Activated B cell treated with CpG ODN at 0.5 μM for 24 hours (primary cell): ENCODE measurements around the gene COA3. TPM values are rescaled to one million over a fixed set of nuclear protein-coding genes. Genes with fewer than 3 reads are reported as not detected.

Experiments used
- ATAC-seq: fragments of 200-7000 bp; cut with Tn5 transposase; one replicate; pipeline ENCODE4 v1.10.0; 2021; ENCODE audit warnings: low read depth, mild to moderate bottlenecking, moderate library complexity
- CTCF ChIA-PET: fragments of 350-600 bp; sonication (Branson Sonifier 250); formaldehyde crosslinking; loops from one replicate; lab custom pipeline; 2021; ENCODE audit warnings: antibody characterized with exemption; lab: Charles Lee
- POLR2A ChIA-PET: fragments of 350-600 bp; sonication (Branson Sonifier 250); formaldehyde crosslinking; loops from one replicate; lab custom pipeline; 2021; ENCODE audit warnings: antibody characterized with exemption; lab: Charles Lee
- DNase-seq: peaks from one replicate; pipeline ENCODE4 v3.0.0; 2022
- H3K27ac Mint-ChIP-seq: one replicate; pipeline ENCODE4 v1.8.0; 2020; ENCODE audit warnings: mixed read lengths
- H3K27me3 Mint-ChIP-seq: one replicate; pipeline ENCODE4 v1.8.0; 2021; ENCODE audit warnings: mixed read lengths
- H3K36me3 Mint-ChIP-seq: one replicate; pipeline ENCODE4 v1.8.0; 2021; ENCODE audit warnings: low read depth, mixed read lengths
- H3K4me1 Mint-ChIP-seq: one replicate; pipeline ENCODE4 v1.8.0; 2021; ENCODE audit warnings: mixed read lengths
- H3K4me3 Mint-ChIP-seq: one replicate; pipeline ENCODE4 v1.8.0; 2020; ENCODE audit warnings: mild to moderate bottlenecking, mixed read lengths
- H3K9me3 Mint-ChIP-seq: one replicate; pipeline ENCODE4 v1.8.0; 2020; ENCODE audit warnings: mixed read lengths
- CTCF ChIP-seq: fragments of 200-600 bp; IDR thresholded peaks from one replicate; pipeline ENCODE4 v1.8.0; 2022; ENCODE audit warnings: antibody characterized with exemption, mild to moderate bottlenecking
- intact Hi-C: fragments of 100-400 bp; cut with micrococcal nuclease; formaldehyde crosslinking; loops from one replicate; pipeline ENCODE4 v1.15.1; 2024
- total RNA-seq: library from RNA; stranded (reverse); gene quantifications from 2 replicates; pipeline ENCODE4 v1.2.3, GENCODE V29; 2022

COA3 gene
- total RNA-seq, 1 donor from 2014 or later: 41.4 TPM

GRCh38 chr17:42780851-42781638, 17.5 kb downstream of the COA3 start:
- no peak for ATAC-seq
- H3K4me3 Mint-ChIP-seq: peak overlapping the region; percentile 15

GRCh38 chr17:42779936-42780850, 18.3 kb downstream of the COA3 start, which contains the start of gene WNK4:
Gene WNK4, plus strand, starts transcription at chr17:42780610. Its CDS starts 89 bp downstream, at chr17:42780699.
- POLR2A ChIA-PET: interaction anchor here (1.3 kb wide), 1 partner anchor 44 kb away, joined by 5 read pairs; the partner anchor contains the start of gene BECN1
- peak; percentile 40 for ATAC-seq

More at GRCh38 chr17:42780851-42781638, 17.5 kb downstream of the COA3 start:
- no peak for DNase-seq
- TF ChIP-seq CTCF: no peak
- Mint-ChIP-seq H3K36me3 (peaks cover 34% of the 10 kb centered on the region), H3K4me1 (peaks cover 26% of the 10 kb centered on the region), H3K27ac (no peak overlapping the region), H3K27me3 (peaks cover 40% of the 10 kb centered on the region), H3K9me3 (no peaks in the 10 kb centered on the region)
- CTCF ChIA-PET: no interaction called here
- POLR2A ChIA-PET: interaction anchor here (1.3 kb wide), 1 partner anchor 43 kb away, joined by 5 read pairs; the partner anchor contains the start of gene BECN1
- intact Hi-C loops: no loop called here

GRCh38 chr17:42779304-42779935, 19.1 kb downstream of the COA3 start:
- POLR2A ChIA-PET: interaction anchor here (1.3 kb wide), 1 partner anchor 45 kb away, joined by 5 read pairs; the partner anchor contains the start of gene BECN1
- peaks cover 26% of the 10 kb centered on the region for H3K4me1 Mint-ChIP-seq
- no peak overlapping the region for H3K27ac Mint-ChIP-seq

More at GRCh38 chr17:42779936-42780850, 18.3 kb downstream of the COA3 start, which contains the start of gene WNK4:
- no peak for TF ChIP-seq CTCF
- peaks cover 27% of the 10 kb centered on the region for H3K4me1 Mint-ChIP-seq
- H3K9me3 Mint-ChIP-seq: no peaks in the 10 kb centered on the region
- intact Hi-C loops: no loop called here
- H3K36me3 Mint-ChIP-seq: peaks cover 41% of the 10 kb centered on the region
- peak within 1 kb of the TSS; percentile 15 for H3K4me3 Mint-ChIP-seq
- H3K27me3 Mint-ChIP-seq: peaks cover 34% of the 10 kb centered on the region
- no peak within 1 kb of the TSS for H3K27ac Mint-ChIP-seq
- DNase-seq: no peak
- CTCF ChIA-PET: no interaction called here

GRCh38 chr17:42778570-42778969, 19.9 kb downstream of the COA3 start:
- peaks cover 51% of the 10 kb centered on the region for H3K36me3 Mint-ChIP-seq
- ChIA-PET POLR2A (interaction anchor here (1.0 kb wide), 1 partner anchor 207 kb away, joined by 9 read pairs; no protein-coding TSS in a partner anchor), CTCF (no interaction called here)
- ATAC-seq: no peak
- intact Hi-C loops: no loop called here
- H3K4me3 Mint-ChIP-seq: no peak overlapping the region
- no peaks in the 10 kb centered on the region for H3K9me3 Mint-ChIP-seq
- H3K27me3 Mint-ChIP-seq: peaks cover 23% of the 10 kb centered on the region
- peaks cover 34% of the 10 kb centered on the region for H3K4me1 Mint-ChIP-seq
- DNase-seq: no peak
- H3K27ac Mint-ChIP-seq: no peak overlapping the region
- TF ChIP-seq CTCF: no peak

More at GRCh38 chr17:42779304-42779935, 19.1 kb downstream of the COA3 start:
- ATAC-seq (no peak), DNase-seq (no peak)
- intact Hi-C loops: no loop called here
- Mint-ChIP-seq H3K36me3 (peaks cover 46% of the 10 kb centered on the region), H3K9me3 (no peaks in the 10 kb centered on the region), H3K4me3 (no peak overlapping the region), H3K27me3 (peaks cover 29% of the 10 kb centered on the region)
- CTCF ChIA-PET: no interaction called here
- no peak for TF ChIP-seq CTCF
